Measurements from ENCODE around the gene GABRG3.

The GABRG3 gene

GRCh38 chr15:27535445-27536129 lies 564.6 kb downstream of the GABRG3 start:
- no peak for DNase-seq

DNA sequence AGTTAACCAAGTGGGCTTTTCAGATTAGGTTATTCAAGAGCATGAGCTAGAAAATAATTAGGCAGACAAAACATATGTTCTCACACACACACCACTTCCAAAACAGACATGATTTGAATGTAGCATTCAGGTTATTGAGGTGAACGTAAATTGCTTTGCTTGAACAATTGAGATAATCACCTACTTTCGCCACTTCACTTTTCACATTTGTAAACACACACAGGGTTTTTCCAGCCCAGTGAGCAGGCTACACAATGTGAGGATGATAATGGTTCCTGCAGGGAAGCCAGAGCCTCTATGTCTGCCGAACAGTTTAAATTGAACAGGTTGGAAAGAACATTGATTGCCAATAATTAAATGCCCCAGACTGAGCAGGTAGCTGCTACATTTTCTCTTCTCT lies 567.3 kb downstream of the GABRG3 start:
- DNase-seq, result no peak

GRCh38 chr15:27541581-27541980 lies 570.6 kb downstream of the GABRG3 start:
- DNase-seq, result no peak

DNA sequence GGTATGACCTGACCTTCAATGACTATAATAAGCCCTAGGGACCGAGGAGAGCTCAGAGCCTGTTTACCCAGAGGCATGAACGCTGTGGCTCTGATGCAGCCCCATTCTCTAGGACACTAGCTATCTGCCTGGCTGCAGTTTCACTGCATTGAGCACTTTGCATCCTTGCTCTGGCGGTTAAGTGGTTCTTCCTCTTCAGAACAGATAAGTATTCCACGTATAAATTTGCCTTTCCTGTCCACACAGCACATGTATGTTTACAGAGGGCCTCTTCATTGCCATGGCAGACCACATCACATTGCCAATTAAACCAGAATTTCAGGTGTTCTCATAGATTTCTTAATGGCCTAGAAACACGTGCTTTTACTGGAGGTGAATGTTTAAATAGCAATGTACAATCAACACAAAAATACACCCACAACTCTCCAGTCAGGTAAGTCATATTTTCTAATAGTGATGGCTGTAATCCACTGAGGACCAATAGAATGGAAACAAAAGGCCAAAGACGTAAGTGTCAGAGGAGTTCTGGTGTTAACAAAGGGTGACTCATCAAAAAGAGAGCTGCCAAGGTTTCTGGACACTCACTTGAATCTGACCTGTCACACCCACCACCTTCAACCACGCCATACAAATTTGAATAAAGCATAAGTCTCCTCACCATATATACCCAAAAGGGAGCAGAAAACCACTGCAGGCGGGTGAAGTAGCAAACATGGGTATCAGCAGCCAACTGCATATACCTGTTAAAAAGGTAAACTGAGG lies 574.7 kb downstream of the GABRG3 start:
- no peak for DNase-seq

GRCh38 chr15:27549746-27550145 lies 578.8 kb downstream of the GABRG3 start:
- DNase-seq, result no peak

GRCh38 chr15:27550635-27551034 lies 579.7 kb downstream of the GABRG3 start:
- no peak for DNase-seq

GRCh38 chr15:27561816-27562215 lies 590.8 kb downstream of the GABRG3 start:
- no peak for DNase-seq

GRCh38 chr15:27563765-27564370 lies 592.9 kb downstream of the GABRG3 start:
- DNase-seq, result no peak

- DNase-seq, result no peak
Measured at GRCh38 chr15:27564656-27565055, 593.7 kb downstream of the GABRG3 start.

DNA sequence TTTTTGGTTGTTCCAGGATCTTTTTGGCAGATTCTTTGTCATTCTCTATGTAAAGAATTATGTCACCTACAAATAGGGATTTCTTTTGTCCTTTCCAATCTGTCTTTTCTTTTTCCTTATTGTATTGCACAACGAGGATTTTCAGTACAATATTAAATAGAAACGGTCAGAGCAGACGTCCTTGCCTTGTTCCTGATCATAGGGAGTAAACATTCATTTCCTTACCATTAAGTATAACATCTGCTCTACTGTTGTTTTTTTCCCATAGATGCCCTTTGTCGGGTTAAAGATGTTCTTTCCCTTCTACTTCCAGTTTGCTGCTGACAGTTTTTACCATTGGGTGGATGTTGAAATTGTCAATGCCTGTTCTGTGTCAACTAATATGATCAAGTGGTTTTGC lies 599.8 kb downstream of the GABRG3 start:
- no peak for DNase-seq

DNA sequence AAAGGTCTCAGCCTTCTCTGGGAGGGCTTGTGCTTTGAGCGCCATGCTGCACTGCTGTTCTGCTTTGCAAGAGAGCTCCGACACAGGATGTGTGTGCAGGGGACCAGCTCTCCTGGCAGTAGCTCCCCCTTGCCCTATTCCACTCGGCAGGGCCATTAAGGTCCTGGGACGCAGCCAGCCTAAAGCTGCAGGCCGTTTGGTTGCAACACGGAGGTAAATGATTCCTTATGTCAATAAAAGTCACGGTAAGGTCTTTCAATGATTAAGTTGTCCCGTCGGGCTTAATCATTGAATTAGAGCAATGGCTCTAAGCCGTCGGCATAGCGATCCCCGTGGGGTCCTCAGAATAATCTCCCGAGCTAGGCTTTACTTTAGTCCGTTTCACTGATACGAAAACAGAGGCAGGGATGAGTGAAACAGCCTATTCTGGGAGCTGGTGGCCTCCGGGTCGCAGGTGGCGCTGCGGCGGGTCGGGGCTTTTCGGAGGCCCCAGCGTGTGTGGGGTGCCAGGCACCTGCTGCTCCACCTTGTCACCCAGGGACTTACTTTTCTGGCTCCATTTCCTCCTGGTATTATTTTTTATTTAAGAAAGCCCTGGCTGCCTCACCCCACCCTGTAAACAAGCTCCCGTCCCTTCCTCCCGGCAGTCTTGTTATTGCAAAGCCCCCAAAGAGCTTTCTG lies 603.0 kb downstream of the GABRG3 start:
- no peak for DNase-seq

GRCh38 chr15:27574541-27575054 lies 603.6 kb downstream of the GABRG3 start:
- DNase-seq, result no peak

GRCh38 chr15:27575521-27575920 lies 604.5 kb downstream of the GABRG3 start:
- no peak for DNase-seq

DNA sequence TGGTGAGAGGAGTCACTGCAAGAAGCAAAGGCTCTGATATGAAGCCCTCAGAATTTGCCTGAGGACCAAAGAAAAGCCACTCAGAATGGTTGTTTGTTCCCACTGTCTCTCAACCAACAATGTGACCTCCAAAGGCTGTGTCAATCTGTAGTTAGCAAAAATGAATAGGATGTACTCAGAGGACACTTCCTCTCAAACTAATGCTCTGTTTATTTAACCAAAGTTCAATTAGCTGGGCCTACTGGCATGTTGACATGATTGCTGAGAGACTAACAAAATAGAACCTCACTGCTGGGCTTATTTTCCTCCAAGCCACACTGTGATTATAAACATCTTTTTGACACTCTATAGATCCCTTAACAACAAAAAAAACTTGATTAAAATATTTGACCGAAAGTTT lies 605.6 kb downstream of the GABRG3 start:
- DNase-seq, result no peak

- DNase-seq, result no peak
Measured at GRCh38 chr15:27579738-27580137, 608.8 kb downstream of the GABRG3 start.

GRCh38 chr15:27582726-27583410 lies 611.9 kb downstream of the GABRG3 start:
- DNase-seq, result no peak

- DNase-seq, result no peak
Measured at GRCh38 chr15:27583651-27584050, 612.7 kb downstream of the GABRG3 start.

DNA sequence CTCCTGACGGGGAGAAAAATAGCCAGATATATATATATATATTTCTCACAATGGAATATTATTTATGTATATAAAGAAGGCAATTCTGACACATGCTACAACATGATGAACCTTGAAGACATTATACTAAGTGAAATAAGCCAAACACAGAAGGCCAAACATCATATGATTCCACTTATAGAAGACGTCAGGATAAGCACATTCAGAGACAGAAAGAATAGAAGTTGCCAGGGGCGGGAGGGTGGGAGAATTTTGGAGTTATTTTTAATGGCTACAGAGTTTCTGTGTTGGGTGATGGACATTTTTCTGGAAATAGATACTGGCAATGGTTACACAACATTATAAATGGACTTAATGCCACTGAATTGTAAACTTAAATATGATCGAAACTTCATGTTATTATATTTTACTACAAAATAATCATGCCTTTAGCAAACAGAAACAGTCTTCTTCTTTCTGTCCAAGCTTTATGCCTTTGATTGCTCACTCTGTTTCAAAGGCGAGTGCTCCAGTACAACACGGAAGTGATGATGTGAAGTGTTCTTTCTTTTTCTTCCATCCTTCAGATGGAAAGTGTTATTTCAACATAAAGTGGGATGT lies 614.2 kb downstream of the GABRG3 start:
- DNase-seq, result no peak

DNA sequence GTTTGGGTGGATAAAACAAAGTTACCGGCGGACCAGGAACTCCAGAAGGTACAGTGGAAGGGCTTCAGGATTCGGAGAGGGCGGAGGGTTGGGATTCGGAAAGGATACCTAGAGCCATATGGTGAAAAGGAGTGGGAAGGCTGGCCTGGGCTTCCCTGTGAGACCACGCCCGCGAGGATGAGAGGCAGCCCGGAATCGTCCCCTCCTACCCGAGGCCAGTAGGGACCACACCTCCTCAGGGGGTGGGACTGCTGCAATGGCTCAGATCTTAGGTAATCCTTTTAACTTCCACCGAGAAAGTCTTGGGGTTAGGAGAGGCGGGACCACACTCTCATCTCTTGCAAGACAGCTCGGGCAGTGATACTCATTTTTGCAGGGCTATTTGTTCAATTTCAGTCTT lies 616.8 kb downstream of the GABRG3 start:
- DNase-seq, result no peak

DNA sequence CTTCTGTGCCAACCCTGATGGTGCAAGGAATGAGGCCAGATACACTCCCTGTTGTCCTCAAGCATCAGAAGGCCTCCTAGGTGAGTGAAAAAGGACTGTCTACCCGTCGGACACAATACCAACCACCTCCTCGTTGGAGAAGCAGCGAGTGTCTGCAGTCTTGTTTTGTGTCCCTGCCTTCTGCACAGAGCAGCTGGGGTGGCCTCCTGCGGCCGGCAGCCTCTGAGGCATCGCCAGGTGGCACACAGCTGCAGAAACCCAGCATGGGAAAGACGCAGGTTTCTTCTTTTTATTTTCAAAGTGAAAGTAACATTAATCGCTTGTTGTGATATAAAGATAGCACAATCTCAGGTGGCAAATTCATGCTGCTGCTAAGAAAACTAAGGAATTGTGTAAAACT lies 618.3 kb downstream of the GABRG3 start:
- DNase-seq, result no peak

DNA sequence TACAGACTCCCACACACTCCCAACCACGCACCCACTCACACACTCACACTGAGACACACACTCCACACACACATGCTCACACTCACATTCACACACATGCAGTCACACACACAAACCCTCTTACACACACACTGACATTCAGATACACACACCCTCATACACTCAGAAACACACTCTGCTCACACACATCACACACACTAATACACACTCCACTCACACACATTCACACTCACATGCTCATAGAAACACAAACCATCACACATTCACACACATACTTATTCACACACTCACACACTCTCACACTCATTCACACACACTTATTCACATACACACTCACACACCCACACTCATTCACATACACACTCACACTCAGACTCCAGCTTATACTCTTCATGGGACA lies 618.8 kb downstream of the GABRG3 start:
- DNase-seq, result no peak

All from NCI-H226 (cell line).